ENCODE results near the gene BBS2. TPM values are rescaled to one million over a fixed set of nuclear protein-coding genes. Genes with fewer than 3 reads are reported as not detected.

Gene BBS2
- polyA plus RNA-seq, 1 donor from 2014 or later, result 197 TPM

DNA sequence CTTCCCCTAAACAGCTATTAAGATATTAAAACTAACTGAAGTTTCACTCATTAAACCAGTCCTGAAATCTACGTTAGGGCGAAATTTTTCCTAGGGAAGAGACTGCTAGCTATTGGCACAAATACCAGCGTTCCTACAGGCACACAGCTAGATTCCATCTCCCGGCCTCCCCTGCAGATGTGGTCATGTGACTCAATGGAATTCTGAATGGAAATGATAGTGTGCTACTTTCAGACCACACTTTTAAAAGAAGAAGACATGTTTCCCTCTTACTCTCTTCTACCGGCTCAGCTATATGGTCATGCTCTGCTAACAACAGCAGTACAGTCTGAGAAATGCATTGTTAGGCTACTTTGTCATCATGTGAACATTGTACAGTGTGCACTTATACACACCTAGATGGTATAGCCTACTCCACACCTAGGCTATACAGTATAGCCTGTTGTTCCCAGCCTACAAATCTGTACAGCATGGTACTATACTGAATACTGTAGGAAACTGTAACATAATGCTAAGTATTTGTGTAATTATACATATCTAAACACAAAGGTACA is 37.1 kb downstream of the BBS2 start:
- Histone ChIP-seq H3K79me2 (replicated peaks; ENCODE audit: insufficient read depth, low read length) (no peaks in the 10 kb centered on the region), H3K27me3 (ENCODE audit: insufficient read depth, low read depth, low read length) (no peaks in the 10 kb centered on the region), H3F3A (ENCODE audit: insufficient read depth, low read length, poor library complexity, severe bottlenecking) (no peaks in the 10 kb centered on the region), H3K9me2 (ENCODE audit: insufficient read depth, low read length) (no peaks in the 10 kb centered on the region), H3K4me3 (ENCODE audit: low read length) (no peak overlapping the region), H3K27ac (ENCODE audit: low read length) (no peak overlapping the region), H3K36me3 (ENCODE audit: insufficient read depth, low read length) (peaks cover 19% of the 10 kb centered on the region), H4K20me1 (ENCODE audit: insufficient read depth) (no peaks in the 10 kb centered on the region), H3K9ac (ENCODE audit: low read length) (no peak overlapping the region), H2AFZ (ENCODE audit: low read depth, low read length) (no peak overlapping the region), H3K9me3 (ENCODE audit: low read length) (no peaks in the 10 kb centered on the region), H3K4me2 (ENCODE audit: low read length) (no peak overlapping the region)
- TF ChIP-seq TAF1 (IDR thresholded peaks at IDR 0.05; ENCODE audit: low read depth) (no peak), SMC3 (conservative IDR thresholded peaks at IDR 0.05; ENCODE audit: poor library complexity) (no peak), MXI1 (conservative IDR thresholded peaks at IDR 0.05; ENCODE audit: poor library complexity, severe bottlenecking) (no peak)
- TF ChIP-seq, protein P1, sequence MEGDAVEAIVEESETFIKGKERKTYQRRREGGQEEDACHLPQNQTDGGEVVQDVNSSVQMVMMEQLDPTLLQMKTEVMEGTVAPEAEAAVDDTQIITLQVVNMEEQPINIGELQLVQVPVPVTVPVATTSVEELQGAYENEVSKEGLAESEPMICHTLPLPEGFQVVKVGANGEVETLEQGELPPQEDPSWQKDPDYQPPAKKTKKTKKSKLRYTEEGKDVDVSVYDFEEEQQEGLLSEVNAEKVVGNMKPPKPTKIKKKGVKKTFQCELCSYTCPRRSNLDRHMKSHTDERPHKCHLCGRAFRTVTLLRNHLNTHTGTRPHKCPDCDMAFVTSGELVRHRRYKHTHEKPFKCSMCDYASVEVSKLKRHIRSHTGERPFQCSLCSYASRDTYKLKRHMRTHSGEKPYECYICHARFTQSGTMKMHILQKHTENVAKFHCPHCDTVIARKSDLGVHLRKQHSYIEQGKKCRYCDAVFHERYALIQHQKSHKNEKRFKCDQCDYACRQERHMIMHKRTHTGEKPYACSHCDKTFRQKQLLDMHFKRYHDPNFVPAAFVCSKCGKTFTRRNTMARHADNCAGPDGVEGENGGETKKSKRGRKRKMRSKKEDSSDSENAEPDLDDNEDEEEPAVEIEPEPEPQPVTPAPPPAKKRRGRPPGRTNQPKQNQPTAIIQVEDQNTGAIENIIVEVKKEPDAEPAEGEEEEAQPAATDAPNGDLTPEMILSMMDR (IDR thresholded peaks at IDR 0.05; ENCODE audit: poor library complexity, severe bottlenecking), result no peak

DNA sequence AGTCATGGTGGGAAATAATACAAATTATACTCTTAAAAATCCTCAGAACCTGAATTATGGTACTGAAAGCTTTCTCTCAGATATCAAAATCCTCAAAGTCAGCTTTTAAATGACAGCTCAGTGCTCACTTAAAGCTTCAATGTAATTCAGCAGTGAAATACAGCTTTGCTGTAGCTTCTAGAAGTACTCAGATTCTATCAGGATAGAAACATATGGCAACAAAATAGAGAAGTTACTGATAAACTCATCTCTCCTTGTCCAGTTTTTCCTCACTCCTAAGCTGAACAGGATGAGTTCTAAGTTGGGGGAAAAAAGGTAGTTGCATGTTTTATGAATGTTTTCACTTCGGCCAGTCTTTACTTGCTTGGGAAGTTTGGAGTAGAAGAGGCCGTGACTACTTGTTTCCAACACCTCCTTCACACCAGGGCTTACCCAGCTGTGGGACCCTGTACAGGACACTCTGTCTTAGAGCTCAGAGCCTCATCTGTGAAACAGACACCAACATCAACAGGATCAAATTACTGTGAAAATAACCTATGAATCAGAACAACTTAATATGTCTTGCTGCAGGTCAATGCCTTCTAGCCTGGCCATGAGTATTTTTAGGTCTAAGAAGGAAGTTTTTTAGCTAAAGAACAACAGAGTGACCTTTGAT is 38.2 kb downstream of the BBS2 start:
- TF ChIP-seq, protein P2, sequence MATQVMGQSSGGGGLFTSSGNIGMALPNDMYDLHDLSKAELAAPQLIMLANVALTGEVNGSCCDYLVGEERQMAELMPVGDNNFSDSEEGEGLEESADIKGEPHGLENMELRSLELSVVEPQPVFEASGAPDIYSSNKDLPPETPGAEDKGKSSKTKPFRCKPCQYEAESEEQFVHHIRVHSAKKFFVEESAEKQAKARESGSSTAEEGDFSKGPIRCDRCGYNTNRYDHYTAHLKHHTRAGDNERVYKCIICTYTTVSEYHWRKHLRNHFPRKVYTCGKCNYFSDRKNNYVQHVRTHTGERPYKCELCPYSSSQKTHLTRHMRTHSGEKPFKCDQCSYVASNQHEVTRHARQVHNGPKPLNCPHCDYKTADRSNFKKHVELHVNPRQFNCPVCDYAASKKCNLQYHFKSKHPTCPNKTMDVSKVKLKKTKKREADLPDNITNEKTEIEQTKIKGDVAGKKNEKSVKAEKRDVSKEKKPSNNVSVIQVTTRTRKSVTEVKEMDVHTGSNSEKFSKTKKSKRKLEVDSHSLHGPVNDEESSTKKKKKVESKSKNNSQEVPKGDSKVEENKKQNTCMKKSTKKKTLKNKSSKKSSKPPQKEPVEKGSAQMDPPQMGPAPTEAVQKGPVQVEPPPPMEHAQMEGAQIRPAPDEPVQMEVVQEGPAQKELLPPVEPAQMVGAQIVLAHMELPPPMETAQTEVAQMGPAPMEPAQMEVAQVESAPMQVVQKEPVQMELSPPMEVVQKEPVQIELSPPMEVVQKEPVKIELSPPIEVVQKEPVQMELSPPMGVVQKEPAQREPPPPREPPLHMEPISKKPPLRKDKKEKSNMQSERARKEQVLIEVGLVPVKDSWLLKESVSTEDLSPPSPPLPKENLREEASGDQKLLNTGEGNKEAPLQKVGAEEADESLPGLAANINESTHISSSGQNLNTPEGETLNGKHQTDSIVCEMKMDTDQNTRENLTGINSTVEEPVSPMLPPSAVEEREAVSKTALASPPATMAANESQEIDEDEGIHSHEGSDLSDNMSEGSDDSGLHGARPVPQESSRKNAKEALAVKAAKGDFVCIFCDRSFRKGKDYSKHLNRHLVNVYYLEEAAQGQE (IDR thresholded peaks at IDR 0.05; ENCODE audit: borderline replicate concordance), result no peak
- TF ChIP-seq POLR2AphosphoS5 (IDR thresholded peaks at IDR 0.05), result no peak
- no peak for TF ChIP-seq MXI1 (conservative IDR thresholded peaks at IDR 0.05; ENCODE audit: poor library complexity, severe bottlenecking)
- no peak for TF ChIP-seq EZH2 (IDR thresholded peaks at IDR 0.05; ENCODE audit: borderline replicate concordance, insufficient read depth, low read length, poor library complexity, severe bottlenecking)
- TF ChIP-seq SMC3 (conservative IDR thresholded peaks at IDR 0.05; ENCODE audit: poor library complexity), result no peak
- no peak for TF ChIP-seq TAF1 (IDR thresholded peaks at IDR 0.05; ENCODE audit: low read depth)
- no peak for TF ChIP-seq RAD21 (conservative IDR thresholded peaks at IDR 0.05)
- TF ChIP-seq, protein P1 (IDR thresholded peaks at IDR 0.05; ENCODE audit: poor library complexity, severe bottlenecking), result no peak
- TF ChIP-seq EP300 (conservative IDR thresholded peaks at IDR 0.05; ENCODE audit: poor library complexity, severe bottlenecking), result no peak
- Histone ChIP-seq H3F3A (ENCODE audit: insufficient read depth, low read length, poor library complexity, severe bottlenecking) (no peaks in the 10 kb centered on the region), H3K9ac (ENCODE audit: low read length) (no peak overlapping the region), H4K20me1 (ENCODE audit: insufficient read depth) (no peaks in the 10 kb centered on the region), H3K9me2 (ENCODE audit: insufficient read depth, low read length) (no peaks in the 10 kb centered on the region), H3K4me2 (ENCODE audit: low read length) (no peak overlapping the region), H3K27ac (ENCODE audit: low read length) (no peak overlapping the region), H3K79me2 (replicated peaks; ENCODE audit: insufficient read depth, low read length) (no peaks in the 10 kb centered on the region), H2AFZ (ENCODE audit: low read depth, low read length) (no peak overlapping the region), H3K9me3 (ENCODE audit: low read length) (no peaks in the 10 kb centered on the region), H3K4me3 (ENCODE audit: low read length) (no peak overlapping the region), H3K27me3 (ENCODE audit: insufficient read depth, low read depth, low read length) (no peaks in the 10 kb centered on the region), H3K36me3 (ENCODE audit: insufficient read depth, low read length) (peaks cover 15% of the 10 kb centered on the region)
